NCI-H2171 (cell line): Measurements from ENCODE around the gene RPSA.
"Not testable (repeated sequence)": the region's sequence is repeated elsewhere in the genome, so short reads cannot be mapped to it uniquely, and the experiment has no call there.

Source experiments
- DNase-seq: peaks from one replicate; lab custom pipeline; 2025; lab: John Stamatoyannopoulos, UW

RPSA gene

DNA sequence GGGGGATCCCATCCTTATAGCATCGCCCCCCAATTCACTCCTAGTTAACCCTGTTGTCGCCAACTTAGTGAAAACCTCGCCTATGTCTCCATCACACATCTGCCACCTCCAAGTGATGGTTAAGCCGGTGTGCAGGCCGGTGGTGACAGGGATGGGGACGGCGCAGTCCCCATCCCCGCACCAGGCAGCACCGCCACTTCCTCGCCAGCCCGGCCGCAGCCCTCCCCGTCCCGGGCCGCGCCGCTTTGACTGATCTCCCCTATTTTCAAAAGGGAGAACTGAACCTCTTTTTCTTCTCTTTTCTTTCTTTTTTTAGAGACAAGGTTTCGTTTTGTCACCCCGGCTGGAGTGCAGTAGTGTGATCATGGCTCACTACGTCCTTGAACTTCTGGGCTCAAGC, 49.6 kb downstream of the RPSA start:
- no peak for DNase-seq

DNA sequence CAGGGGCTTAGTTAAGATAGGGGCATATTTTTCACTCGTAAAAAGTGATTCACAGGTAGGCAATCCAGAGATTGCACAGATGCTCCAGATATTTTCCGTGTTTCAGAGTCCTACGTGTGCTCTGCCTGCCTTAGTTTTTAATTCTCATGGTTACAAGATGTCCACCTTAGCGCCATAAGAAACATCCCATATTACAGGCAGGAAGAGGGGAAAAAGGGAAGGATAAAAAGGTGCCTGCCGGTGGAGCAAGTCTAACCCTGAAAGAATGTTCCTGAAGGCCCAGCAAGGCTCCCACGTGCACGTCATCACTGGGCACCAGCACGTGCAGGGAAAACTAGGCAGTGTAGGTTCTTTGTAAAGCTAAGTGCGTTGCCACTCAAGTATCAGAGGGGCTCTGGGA, 50.8 kb downstream of the RPSA start:
- no peak for DNase-seq

DNA sequence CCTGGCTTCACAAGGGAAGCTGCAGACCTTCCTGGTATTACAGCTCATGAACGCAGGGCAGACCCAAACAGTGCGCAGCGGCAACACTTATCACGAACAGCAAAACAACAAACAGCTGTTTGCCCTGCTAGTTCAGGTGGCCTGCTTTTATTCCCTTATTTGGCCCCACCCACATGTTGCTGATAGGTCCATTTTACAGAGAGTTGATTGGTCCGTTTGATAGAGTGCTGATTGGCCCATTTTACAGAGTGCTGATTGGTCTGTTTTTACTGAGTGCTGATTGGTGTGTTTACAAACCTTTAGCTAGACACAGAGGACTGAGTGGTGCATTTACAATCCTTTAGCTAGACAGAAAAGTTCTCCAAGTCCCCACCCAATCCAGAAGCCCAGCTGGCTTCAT, 52.1 kb downstream of the RPSA start:
- not testable (repeated sequence) for DNase-seq

DNA sequence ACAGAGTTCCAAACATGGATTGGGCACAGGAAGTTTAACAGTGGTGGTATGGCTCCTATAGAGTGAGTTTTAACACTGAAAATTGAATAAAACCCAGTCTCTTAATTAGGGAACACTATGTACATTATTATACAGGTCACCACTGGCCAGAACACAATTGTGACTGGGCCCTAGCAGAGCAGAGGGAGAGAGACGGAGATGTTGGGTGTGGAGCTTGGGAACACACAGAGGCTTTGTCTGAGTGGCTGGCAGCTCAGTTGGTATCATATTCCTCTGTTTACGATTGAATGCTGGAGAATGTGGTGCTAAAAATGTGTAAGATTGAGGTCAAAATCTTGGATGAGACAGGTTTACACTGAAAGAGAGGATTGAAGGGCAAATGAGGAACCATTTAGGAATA, 54.2 kb downstream of the RPSA start:
- DNase-seq, result no peak
